H4 (cell line): ENCODE data around the gene ZC3H7B. TPM values are rescaled to one million over a fixed set of nuclear protein-coding genes. Genes with fewer than 3 reads are reported as not detected.

ENCODE experiments used
- DNase-seq: peaks from one replicate; pipeline ENCODE4 v3.0.0-alpha.2; 2015; ENCODE audit warnings: low spot score
- total RNA-seq: library from RNA; depleted of rRNA; stranded (reverse); fragments of >200 nt; shearing (Covaris generic); gene quantifications from 2 replicates; pipeline ENCODE4 v1.2.3, GENCODE V29; 2014

The ZC3H7B gene
- total RNA-seq, 1 experiment from 2014 or later = 17.8 TPM

DNA sequence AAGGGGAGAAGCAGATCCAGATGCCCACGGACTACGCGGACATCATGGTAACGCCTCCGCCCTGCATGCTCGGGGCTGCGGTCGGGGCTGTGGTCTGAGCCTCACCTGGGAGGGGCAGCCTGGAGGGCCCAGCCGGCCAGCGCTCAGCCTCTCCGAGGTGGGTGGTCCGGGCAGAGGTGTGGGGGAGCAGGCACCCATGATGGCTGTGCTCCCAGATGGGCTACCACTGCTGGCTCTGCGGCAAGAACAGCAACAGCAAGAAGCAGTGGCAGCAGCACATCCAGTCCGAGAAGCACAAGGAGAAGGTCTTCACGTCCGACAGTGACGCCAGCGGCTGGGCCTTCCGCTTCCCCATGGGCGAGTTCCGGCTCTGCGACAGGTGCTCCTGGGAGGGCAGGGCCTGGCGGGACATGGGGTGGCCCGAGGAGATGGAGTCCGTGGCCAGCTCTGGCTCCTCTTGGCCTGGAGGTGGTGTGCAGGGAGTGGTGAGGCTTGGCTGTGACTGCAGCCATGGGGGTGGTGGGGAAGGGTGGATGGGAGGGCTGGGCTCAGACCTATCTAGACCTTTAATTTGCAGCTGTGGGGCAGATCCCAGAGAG, 55.2 kb downstream of the ZC3H7B start:
- DNase-seq = no peak

DNA sequence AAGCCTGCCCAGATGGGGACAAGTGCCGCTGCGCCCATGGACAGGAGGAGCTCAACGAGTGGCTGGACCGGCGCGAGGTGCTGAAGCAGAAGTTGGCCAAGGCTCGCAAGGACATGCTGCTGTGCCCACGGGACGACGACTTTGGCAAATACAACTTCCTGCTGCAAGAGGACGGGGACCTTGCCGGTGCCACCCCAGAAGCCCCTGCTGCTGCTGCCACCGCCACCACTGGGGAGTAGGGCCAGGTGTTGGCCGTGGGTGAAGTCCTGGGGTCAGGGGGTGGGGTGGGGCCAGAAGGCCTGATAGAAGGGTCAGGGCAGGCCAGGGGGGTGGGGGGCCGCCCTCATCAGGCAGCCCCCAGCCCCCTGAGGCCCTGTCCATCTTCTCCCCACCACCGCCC, 55.9 kb downstream of the ZC3H7B start:
- no peak for DNase-seq

DNA sequence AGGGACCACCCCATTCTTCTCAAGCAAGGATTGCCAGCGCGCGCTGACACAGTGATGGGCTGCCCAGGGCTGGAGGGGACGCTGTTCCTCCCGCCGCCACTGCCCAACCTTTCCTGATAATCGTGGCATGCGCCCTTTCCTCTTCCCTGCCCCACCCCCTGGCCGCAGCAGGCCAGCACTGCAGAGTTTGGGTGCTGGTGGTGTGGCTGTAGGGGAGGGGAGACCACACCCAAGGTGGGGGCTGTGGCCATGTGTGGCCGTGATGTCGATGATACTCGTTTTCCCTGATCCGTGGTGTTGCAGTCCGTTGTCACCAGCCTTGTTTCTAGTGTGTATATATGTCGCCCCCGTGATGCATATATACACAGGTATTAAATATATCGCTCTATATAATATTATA, 57.6 kb downstream of the ZC3H7B start:
- DNase-seq = no peak

DNA sequence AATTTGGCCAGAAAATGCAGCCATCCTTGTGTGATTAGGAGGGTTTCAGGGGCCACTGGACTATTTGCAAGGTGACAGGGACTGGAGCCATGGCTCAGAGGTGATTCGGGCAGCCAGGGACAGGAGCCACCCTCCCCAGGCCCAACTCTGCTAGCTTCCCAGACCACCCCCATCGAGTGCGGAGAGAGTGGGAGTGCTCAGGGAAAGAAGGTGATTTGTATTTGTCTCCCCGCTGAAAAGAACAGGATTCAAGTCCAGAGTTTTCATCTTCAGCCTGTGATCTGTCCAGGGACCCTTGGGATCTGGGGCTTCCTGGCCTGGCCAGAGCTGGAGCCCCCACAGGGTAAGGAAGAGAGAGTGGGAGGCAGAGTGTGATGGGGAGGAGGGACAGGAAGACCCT, 58.1 kb downstream of the ZC3H7B start:
- DNase-seq = no peak

- no peak for DNase-seq
Observed at GRCh38 chr22:41360126-41360525, 58.8 kb downstream of the ZC3H7B start.

GRCh38 chr22:41361716-41362310, 60.5 kb downstream of the ZC3H7B start:
- DNase-seq = no peak

DNA sequence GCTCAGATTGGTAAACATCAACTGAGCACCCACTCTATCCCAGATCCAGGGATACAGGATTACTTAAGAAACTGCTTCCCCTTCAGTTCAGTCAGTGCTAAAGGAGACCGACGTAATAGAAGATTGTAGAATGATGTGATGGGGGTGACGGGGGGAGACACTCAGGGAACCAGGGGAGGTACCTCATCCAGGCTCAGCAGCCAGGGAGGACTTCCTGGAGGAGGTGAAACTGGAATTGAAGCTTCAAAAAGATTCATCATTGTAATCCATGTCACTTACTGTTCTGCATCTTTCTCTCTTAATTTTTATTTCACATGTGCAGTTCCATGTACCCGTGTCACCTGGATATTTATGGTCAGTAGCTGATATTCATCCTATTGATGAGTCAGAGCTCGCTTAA, 61.3 kb downstream of the ZC3H7B start:
- DNase-seq = no peak

DNA sequence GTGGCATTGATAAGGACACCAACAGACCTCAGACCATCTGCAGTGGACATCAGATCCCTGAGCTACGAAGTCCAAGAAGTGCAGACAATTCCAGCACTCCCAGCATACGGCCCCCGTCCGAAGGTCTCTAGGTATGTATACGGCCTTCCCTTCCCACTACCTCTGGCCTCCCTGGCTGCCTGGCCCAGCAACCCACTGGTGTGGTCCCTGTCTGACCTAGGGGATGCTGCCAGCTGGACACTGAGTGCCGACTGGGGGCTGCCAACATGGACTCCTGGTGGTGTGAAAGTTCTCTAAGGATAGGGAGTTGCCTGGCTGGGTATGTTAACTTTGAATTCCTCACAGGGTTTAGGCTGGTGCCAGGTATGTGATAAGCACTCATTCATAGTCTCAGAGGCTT, 62.9 kb downstream of the ZC3H7B start:
- DNase-seq = no peak

GRCh38 chr22:41364955-41365354, 63.6 kb downstream of the ZC3H7B start:
- no peak for DNase-seq

DNA sequence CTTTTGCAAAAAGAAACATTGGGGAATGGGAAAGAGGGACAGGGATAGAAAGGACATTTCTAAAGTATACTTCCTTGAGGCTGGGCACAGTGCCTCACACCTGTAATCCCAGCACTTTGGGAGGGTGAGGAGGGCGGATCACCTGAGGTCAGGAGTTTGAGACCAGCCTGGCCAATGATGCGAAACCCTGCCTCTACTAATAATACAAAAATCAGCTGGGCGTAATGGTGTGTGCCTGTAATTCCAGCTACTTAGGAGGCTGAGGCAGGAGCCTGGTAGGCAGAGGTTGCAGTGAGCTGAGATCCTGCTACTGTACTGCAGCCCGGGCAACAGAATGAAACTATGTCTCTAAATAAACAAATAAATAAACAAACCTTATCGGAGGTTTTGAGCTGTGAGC, 64.1 kb downstream of the ZC3H7B start:
- no peak for DNase-seq

DNA sequence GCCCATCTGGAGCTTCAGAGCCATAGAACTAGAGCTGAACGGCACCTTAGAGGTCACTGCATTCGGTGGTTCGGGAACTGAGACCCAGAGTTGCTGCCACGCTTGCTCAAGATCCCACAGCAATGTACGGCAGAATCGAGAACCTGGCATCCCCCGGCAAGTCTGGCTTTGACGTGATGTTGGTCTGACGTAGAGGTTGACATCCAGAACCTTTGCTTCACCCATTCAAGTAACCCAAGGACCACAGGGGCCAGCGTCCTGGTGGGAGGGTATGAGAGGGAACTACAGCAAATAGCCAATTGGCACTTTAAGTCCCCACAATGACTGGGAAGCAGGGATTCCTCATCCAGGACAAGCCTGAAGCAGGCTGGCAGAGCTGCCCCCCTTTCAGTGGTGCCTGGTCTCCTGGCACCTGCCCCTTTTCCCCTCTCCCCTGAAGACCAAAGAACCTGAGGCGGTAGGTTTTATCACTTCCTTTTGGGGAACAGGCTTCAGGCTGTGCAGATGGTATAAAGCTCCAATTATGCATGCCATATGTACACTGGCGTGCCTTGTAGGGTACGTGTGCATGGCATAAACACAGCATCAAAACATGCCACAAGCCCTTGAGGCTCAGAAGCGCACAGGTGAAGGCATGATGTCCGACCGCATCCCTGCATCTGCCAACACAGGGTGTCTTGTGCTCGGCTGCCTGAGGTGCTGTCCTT, 65.2 kb downstream of the ZC3H7B start:
- no peak for DNase-seq

GRCh38 chr22:41367039-41367679, 65.8 kb downstream of the ZC3H7B start:
- peak; percentile 93 for DNase-seq

GRCh38 chr22:41367680-41368542, 66.6 kb downstream of the ZC3H7B start:
- DNase-seq = no peak

DNA sequence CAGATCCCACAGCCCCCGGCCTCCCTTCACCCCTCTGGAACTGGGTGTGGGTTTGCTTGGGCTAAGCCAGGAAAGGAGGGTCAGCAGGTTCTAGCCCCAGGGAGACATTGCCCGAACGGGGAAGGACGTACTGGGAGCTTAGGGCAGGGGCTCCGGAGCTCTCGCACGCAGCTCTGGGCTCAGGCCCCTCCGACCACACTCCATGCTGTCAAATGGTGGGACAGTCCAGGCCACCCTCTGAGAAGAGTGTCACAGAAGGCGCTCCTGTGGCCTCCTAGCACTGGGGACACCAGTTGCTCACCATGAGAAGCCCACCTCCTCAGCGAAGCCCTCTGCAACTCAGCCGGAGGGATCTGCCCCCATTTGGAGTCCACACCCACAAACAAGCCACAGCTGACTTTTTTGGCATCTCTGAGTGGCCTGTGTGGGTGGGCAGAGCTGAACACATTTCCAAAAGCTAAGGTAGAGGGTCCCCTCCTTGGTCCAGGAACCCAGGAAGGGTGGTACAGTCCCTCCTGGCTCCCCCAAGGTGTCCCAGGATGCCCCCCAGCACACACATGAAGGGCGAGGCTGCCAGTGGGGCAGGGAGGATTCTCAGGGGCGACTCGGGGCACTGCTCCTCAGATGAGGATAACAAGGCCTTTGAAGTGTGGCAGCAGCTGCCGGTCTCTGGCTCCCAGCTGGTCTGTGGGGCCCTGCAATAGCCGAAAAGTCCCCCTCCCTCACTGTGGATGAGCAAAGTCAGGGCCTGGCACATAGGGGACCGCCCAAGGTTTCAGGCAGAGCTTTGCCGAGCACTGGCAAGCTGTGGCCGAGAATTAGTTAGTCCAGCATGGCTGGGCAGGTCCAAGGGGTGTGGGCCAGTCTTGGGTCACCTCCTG, 67.5 kb downstream of the ZC3H7B start:
- no peak for DNase-seq

GRCh38 chr22:41369424-41369745, 68.1 kb downstream of the ZC3H7B start:
- DNase-seq = no peak

- DNase-seq = no peak
Observed at GRCh38 chr22:41369837-41370236, 68.5 kb downstream of the ZC3H7B start.

DNA sequence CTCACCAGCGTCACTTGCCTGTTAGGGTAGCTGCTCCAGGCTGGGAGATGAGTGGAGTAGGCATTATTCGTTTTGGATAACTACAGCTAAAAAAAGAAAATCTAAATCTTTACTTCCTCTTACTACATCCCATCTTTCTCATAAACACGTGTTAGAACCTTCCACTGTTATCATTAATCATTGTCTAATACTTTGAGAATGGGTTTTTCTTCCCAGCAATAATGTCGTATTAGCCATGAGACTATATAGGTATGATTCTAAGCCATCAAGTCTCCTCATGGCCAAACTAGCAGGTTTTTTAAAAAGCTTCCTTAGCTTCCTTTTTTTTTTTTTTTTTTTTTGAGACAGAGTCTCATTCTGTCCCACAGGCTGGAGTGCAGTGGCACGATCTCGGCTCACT, 76.5 kb downstream of the ZC3H7B start:
- no peak for DNase-seq

GRCh38 chr22:41380993-41381328, 79.6 kb downstream of the ZC3H7B start:
- DNase-seq = peak; percentile 74

- peak; percentile 98 for DNase-seq
Observed at GRCh38 chr22:41381329-41382097, 80.2 kb downstream of the ZC3H7B start, which contains the start of gene TEF. Gene TEF (plus strand): TSS chr22:41381942. CDS start chr22:41382045, 103 bp downstream.

GRCh38 chr22:41382098-41382578, 80.8 kb downstream of the ZC3H7B start:
- DNase-seq = no peak
